ENCODE results near the gene ZNF593. TPM values are rescaled to one million over a fixed set of nuclear protein-coding genes. Genes with fewer than 3 reads are reported as not detected.

ZNF593 gene
- total and polyA plus RNA-seq, 9 of the 15 experiments (the other 6 are each of a cell fraction or from before 2014, with no cell fraction given) = 9.8 to 334 (median 48.2) TPM

- no peaks in the 10 kb centered on the region for H3K27me3 ChIP-seq (ENCODE audit: control insufficient read depth in 2 of 2, insufficient read depth in 2 of 2, low read length in 2 of 2)
- no peak for ATAC-seq
- no peak overlapping the region for H3K4me3 ChIP-seq
- no peak for TF ChIP-seq HNRNPUL1 (IDR thresholded peaks at IDR 0.05; ENCODE audit: low read length)
- no peak for TF ChIP-seq RNF2 (IDR thresholded peaks at IDR 0.05)
- TF ChIP-seq ZNF311 (CRISPR knock-in tag; IDR thresholded peaks at IDR 0.05) = no peak
- no peaks in the 10 kb centered on the region for H3K79me2 ChIP-seq (ENCODE audit: control insufficient read depth, insufficient read depth, low read length)
- H3K9ac ChIP-seq (ENCODE audit: insufficient read depth in 1 of 2, low read depth in 2 of 2, low read length in 2 of 2) = peak overlapping the region in 1 of 2 experiments; percentile 66; a peak in 1 of 4 replicates
- no peaks in the 10 kb centered on the region for H4K20me1 ChIP-seq (replicated peaks; ENCODE audit: control insufficient read depth, insufficient read depth, low read length)
- no peaks in the 10 kb centered on the region for H3K9me3 ChIP-seq (replicated peaks; ENCODE audit: control insufficient read depth, insufficient read depth, low read depth, low read length)
- no peaks in the 10 kb centered on the region for H3K9me1 ChIP-seq (ENCODE audit: control insufficient read depth, insufficient read depth, low read length)
- H3K27ac ChIP-seq (ENCODE audit: extremely low read depth, low read depth, low read length) = no peak overlapping the region
- POLR2A ChIA-PET = interaction anchor here (0.6 to 2.2 kb wide), 5 partner anchors 9 to 109 kb away, joined by 3 to 7 read pairs (median 3); partner anchors contain the start of gene ZNF593
- H3K36me3 ChIP-seq (ENCODE audit: control insufficient read depth, insufficient read depth, low read length) = no peaks in the 10 kb centered on the region
- CTCF ChIA-PET (ENCODE audit: low intra/inter-chr PET ratio) = interaction anchor here (1.2 kb wide), 1 partner anchor 10 kb away, joined by 4 read pairs; no protein-coding TSS in a partner anchor
- BruUV-seq (replicated peaks) = no TSS peak
- in situ Hi-C loops (cut with MboI) (no loop called here), intact Hi-C loops (cut with micrococcal nuclease) (no loop called here)
- peaks cover 4 to 29% of the 10 kb centered on the region in 2 experiments; a peak in 3 of 5 replicates for H3K4me1 ChIP-seq (replicated peaks in 1 of 2; ENCODE audit: control insufficient read depth in 2 of 2, insufficient read depth in 2 of 2, low read length in 2 of 2)
- WGBS (ENCODE audit: insufficient coverage, low coverage, missing lambda C conversion rate) = 67% methylated on average over 9 of the region's 9 CpGs
- no peak for DNase-seq (ENCODE audit: extremely low read depth in 1 of 4, low spot score in 3 of 4)
- H2AFZ ChIP-seq (ENCODE audit: low read depth, low read length) = no peak overlapping the region
- H3K4me2 ChIP-seq (ENCODE audit: insufficient read depth, low read length) = no peak overlapping the region
- FAIRE-seq = no peak
Observed at GRCh38 chr1:26154750-26155149, 15.0 kb upstream of the ZNF593 start.

GRCh38 chr1:26155370-26156284 is 14.1 kb upstream of the ZNF593 start:
- no peak overlapping the region for H3K4me2 ChIP-seq (ENCODE audit: insufficient read depth, low read length)
- intact Hi-C loops (cut with micrococcal nuclease) (no loop called here), in situ Hi-C loops (cut with MboI) (no loop called here)
- peak overlapping the region in 1 of 2 experiments; percentile 76; a peak in 2 of 4 replicates for H3K9ac ChIP-seq (ENCODE audit: insufficient read depth in 1 of 2, low read depth in 2 of 2, low read length in 2 of 2)
- 62% methylated on average over 21 of the region's 21 CpGs for WGBS (ENCODE audit: insufficient coverage, low coverage, missing lambda C conversion rate)
- H3K79me2 ChIP-seq (ENCODE audit: control insufficient read depth, insufficient read depth, low read length) = no peaks in the 10 kb centered on the region
- H3K9me1 ChIP-seq (ENCODE audit: control insufficient read depth, insufficient read depth, low read length) = no peaks in the 10 kb centered on the region
- no peaks in the 10 kb centered on the region for H3K9me3 ChIP-seq (replicated peaks; ENCODE audit: control insufficient read depth, insufficient read depth, low read depth, low read length)
- 0 out of 2 replicates have a peak, but pooled peaks have one; percentile 4 for TF ChIP-seq MAX (CRISPR knock-in tag; IDR thresholded peaks at IDR 0.05)
- TF ChIP-seq MYC (IDR thresholded peaks at IDR 0.05; ENCODE audit: low read depth, low read length) = no peak
- TF ChIP-seq MYC (CRISPR knock-in tag; IDR thresholded peaks at IDR 0.05; ENCODE audit: borderline replicate concordance, low read depth) = no peak
- no peaks in the 10 kb centered on the region for H3K36me3 ChIP-seq (ENCODE audit: control insufficient read depth, insufficient read depth, low read length)
- H3K27me3 ChIP-seq (ENCODE audit: control insufficient read depth in 2 of 2, insufficient read depth in 2 of 2, low read length in 2 of 2) = no peaks in the 10 kb centered on the region
- CTCF ChIA-PET (ENCODE audit: low intra/inter-chr PET ratio) = interaction anchor here (1.2 kb wide), 1 partner anchor 11 kb away, joined by 4 read pairs; no protein-coding TSS in a partner anchor
- H3K4me3 ChIP-seq = no peak overlapping the region
- H4K20me1 ChIP-seq (replicated peaks; ENCODE audit: control insufficient read depth, insufficient read depth, low read length) = no peaks in the 10 kb centered on the region
- FAIRE-seq (no peak), DNase-seq (ENCODE audit: extremely low read depth in 1 of 4, low spot score in 3 of 4) (no peak), ATAC-seq (no peak)
- POLR2A ChIA-PET = interaction anchor here (0.6 to 2.7 kb wide), 12 partner anchors 8 to 83 kb away, joined by 3 to 13 read pairs (median 4); partner anchors contain the start of gene ZNF593
- no peak overlapping the region for H3K27ac ChIP-seq (ENCODE audit: extremely low read depth, low read depth, low read length)
- BruUV-seq (replicated peaks) = no TSS peak
- H2AFZ ChIP-seq (ENCODE audit: low read depth, low read length) = no peak overlapping the region
- peaks cover 9 to 37% of the 10 kb centered on the region in 2 experiments for H3K4me1 ChIP-seq (replicated peaks in 1 of 2; ENCODE audit: control insufficient read depth in 2 of 2, insufficient read depth in 2 of 2, low read length in 2 of 2)
